KOPT-K1 (cell line): Measurements from ENCODE around the gene EPB41L4A.

Experiments used
- H3K27ac ChIP-seq: fragments of 200-600 bp; sonication (generic); 2 replicates; pipeline ENCODE4 v1.5.1; 2016; ENCODE audit warnings: antibody characterized with exemption, mild to moderate bottlenecking, low read depth, low read length; ENCODE audit not compliant: poor library complexity, severe bottlenecking
- H3K36me3 ChIP-seq: fragments of 200-600 bp; sonication (generic); 2 replicates; pipeline ENCODE4 v1.5.1; 2017; ENCODE audit warnings: antibody characterized with exemption, mild to moderate bottlenecking, low read length, moderate library complexity; ENCODE audit not compliant: insufficient read depth
- H3K9me3 ChIP-seq: fragments of 200-600 bp; sonication (generic); 2 replicates; pipeline ENCODE4 v1.5.1; 2017; ENCODE audit warnings: antibody characterized with exemption, low read length, mild to moderate bottlenecking; ENCODE audit not compliant: insufficient read depth, poor library complexity, severe bottlenecking

Gene EPB41L4A

DNA sequence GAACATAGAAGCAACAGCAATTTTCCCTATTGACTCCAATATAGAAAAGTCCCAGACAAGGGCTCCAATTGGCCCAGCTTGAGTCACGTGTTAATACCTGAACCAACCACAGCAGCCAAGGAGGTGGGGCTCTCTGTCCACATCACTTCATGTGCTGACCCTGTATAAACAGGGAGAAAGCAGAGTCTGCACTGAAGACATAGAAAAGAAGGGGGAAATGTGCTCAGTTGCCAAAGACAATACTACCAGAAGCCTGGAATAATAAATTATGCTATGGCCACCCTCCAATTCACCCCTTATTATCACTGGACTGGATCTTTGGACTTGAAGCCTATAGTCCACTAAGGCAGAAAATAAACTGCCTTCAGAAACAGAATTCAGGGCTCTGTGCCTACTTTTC lies 275.4 kb downstream of the EPB41L4A start:
- no peaks in the 10 kb centered on the region for H3K36me3 ChIP-seq
- no peaks in the 10 kb centered on the region for H3K9me3 ChIP-seq
- H3K27ac ChIP-seq = no peak overlapping the region

DNA sequence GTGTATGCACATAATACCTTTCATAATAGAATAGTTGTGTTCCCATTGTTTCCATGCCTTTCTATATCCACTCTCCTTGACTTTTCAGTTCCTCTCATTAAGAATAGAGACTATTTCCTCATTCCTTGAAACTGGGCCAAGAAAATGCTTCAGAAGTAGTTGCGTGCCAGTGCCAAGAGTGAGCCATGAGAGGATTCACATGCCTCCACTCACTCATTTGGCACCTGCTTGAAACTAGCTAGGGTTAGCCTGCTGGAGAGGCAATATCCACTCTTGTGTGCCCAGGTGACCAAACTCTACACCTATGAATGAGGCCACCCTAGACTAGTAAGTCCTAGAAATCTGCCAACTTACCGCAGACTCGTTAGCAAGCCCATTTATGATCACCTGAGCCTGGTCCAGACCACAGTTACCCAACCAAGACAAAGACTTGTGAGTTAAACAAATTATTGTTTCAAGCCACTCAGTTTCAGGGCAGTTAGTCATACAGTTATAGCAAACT lies 276.3 kb downstream of the EPB41L4A start:
- H3K36me3 ChIP-seq = no peaks in the 10 kb centered on the region
- no peak overlapping the region for H3K27ac ChIP-seq
- H3K9me3 ChIP-seq = no peaks in the 10 kb centered on the region

DNA sequence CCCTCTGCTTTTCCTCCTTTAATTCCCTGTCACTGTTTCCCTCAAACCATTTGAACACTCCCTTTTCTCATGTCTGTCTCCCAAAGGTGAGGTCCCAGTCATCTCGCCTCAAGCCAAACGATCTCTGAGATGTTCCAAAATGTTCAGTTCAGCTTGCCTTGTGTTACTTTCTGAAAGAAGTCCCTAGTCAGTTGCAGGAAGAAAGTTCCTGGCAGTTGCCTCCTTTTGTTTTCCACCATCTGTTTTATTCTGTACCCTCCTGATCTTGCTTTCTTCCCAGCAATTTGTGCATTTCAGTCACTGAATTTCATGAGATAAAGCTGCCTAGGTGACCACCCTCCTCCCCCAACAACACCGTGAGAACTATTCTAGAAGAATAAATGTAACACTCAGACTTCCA lies 277.5 kb downstream of the EPB41L4A start:
- Histone ChIP-seq H3K36me3 (no peaks in the 10 kb centered on the region), H3K27ac (no peak overlapping the region), H3K9me3 (no peaks in the 10 kb centered on the region)

DNA sequence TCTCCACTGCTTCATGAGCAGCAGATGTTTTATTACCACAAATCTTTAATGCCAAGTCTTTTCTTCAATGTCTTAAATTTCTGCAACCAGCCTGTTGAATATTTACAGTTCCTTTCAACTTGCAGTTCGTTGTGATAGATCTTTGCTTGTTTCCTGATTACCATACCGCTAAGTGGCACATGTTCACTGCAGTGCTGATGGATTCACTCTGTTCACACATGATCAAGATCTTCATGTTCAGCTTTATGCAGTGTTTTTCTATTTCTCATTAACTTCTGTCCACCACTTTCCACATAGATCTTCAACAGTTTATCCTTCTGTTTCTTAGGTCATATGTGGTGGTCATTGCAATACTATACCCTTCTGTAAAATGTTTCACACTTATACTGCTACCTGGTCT lies 280.6 kb downstream of the EPB41L4A start:
- H3K27ac ChIP-seq = no peak overlapping the region
- no peaks in the 10 kb centered on the region for H3K36me3 ChIP-seq
- no peaks in the 10 kb centered on the region for H3K9me3 ChIP-seq

DNA sequence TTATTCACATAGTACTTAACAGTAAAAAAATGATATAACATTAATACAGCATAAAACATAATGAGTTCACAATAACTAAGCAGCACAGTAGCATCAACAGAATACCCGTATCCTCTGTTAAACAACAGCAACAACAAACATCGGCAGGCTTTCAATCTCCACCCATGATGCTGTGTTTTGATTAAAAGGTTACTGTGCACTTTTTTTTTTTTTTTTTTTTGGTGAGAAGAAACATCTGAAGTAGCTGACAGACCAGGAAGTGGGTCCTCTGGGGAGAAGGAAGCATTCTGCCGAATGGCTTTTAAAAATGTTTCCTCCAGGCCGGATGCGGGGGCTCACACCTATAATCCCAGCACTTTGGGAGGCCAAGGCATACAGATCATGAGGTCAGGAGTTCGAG lies 282.3 kb downstream of the EPB41L4A start:
- Histone ChIP-seq H3K36me3 (no peaks in the 10 kb centered on the region), H3K27ac (no peak overlapping the region), H3K9me3 (no peaks in the 10 kb centered on the region)

DNA sequence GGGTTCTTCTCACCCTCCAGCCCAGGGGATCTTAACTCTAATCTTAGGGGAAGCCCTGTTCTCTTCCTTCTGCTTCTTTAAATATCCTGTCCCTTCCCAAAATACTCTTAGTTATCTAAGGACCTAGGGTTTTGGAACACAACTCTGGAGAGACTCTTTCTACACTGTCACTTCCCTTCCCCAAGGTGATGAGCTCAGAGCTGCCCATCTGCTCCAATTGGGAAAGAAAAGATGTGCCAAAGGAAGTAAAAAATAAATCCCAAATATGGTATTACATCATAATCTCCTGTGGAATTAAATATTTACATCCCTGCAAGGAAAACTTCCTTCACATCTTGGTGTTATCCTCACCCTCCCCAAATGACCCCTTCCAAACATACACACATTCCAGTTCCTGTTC lies 291.2 kb downstream of the EPB41L4A start:
- Histone ChIP-seq H3K36me3 (no peaks in the 10 kb centered on the region), H3K9me3 (no peaks in the 10 kb centered on the region), H3K27ac (no peak overlapping the region)

DNA sequence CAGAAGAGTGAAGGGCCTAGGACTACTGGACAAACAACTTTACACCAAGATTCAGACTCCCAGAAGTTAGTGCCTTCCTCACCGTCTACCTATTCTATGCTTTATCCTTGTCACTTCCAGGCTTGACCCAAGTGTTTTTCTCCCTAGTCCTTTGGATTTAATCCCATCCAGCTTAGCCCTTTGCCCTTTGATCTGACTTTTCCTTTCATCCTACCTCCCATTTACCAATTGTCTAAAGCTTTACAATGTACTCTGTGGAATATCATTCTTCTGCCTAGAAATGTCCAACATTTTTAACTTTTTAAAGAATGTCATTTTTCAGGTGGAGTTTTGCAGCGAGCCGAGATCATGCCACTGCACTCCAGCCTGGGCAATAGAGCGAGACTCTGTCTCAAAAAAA lies 292.1 kb downstream of the EPB41L4A start:
- Histone ChIP-seq H3K36me3 (no peaks in the 10 kb centered on the region), H3K9me3 (no peaks in the 10 kb centered on the region), H3K27ac (no peak overlapping the region)

DNA sequence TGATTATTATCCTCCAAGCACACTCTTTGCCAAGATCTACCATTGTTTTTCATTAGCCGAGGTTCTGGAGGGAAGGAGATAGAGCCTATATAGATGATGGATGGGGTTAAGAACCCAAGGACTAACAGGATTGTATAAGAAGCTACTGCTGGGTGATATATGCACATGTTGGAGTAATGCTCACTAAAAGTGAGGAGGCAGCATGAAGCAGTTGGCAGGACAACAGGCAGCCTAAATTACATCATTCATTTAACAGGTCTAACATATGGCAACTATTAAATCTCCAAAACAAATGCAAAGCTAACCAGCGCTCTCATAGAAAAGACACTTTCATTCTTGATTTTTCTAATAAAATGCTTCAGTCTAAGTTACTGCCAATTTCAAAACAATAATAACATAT lies 293.2 kb downstream of the EPB41L4A start:
- Histone ChIP-seq H3K9me3 (no peaks in the 10 kb centered on the region), H3K36me3 (no peaks in the 10 kb centered on the region), H3K27ac (no peak overlapping the region)

DNA sequence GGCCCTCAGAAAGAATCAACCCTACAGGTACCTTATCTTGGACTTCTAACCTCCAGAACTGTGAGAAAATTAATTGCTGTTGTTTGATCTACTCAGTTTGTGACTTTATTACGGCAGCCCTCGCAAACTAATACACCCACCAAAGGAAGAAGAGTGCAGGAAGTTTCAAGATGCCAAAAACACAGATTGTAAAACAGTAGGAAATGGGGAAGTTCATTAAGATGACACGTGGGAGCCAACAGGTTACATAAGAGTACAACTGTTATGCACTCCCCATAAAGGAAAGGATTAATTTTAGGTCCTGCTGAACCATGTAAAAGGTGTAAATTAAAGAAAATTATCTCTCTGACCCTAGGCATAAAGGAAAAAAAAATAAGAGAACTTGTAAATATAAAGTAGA lies 294.3 kb downstream of the EPB41L4A start:
- no peaks in the 10 kb centered on the region for H3K9me3 ChIP-seq
- no peaks in the 10 kb centered on the region for H3K36me3 ChIP-seq

DNA sequence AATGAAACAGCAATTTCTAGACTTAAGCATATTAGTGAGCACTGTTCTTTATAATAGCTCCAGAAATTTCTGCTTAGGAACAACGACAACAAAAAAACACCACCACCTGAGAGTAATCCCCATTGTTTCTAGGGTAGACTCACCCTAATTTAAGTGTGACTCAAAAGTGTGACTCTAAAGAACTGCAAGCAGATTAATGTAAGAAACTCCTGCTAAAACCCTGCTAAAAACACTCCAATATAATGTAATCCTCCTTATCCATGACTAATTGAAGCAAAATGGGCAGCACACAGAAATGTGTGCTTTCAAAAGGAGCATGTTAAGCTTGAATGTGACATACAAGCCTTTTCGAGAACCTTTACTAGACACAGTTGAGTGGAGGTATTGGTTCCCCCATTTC lies 296.0 kb downstream of the EPB41L4A start:
- Histone ChIP-seq H3K9me3 (no peaks in the 10 kb centered on the region), H3K27ac (no peak overlapping the region), H3K36me3 (no peaks in the 10 kb centered on the region)

More for the DNA sequence above, 294.3 kb downstream of the EPB41L4A start:
- no peak overlapping the region for H3K27ac ChIP-seq

DNA sequence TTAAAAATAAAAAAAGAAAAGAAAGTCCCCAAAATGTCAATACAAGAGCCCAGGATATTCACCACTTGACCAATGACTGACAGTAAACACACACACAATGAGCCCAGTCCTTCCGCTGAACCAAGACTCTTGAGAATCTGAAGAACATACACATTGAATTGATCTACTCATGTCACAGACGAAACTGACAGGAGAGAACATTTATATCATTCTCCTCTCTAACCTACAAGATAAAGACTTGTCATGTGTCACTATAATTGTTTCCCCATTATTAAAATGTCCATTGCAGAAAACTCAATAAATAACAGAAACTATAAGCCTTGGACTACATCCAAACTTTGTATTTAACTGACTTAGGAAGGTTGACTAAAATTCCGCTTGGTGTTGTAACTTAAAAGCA lies 296.7 kb downstream of the EPB41L4A start:
- no peaks in the 10 kb centered on the region for H3K36me3 ChIP-seq
- H3K27ac ChIP-seq = no peak overlapping the region
- no peaks in the 10 kb centered on the region for H3K9me3 ChIP-seq

DNA sequence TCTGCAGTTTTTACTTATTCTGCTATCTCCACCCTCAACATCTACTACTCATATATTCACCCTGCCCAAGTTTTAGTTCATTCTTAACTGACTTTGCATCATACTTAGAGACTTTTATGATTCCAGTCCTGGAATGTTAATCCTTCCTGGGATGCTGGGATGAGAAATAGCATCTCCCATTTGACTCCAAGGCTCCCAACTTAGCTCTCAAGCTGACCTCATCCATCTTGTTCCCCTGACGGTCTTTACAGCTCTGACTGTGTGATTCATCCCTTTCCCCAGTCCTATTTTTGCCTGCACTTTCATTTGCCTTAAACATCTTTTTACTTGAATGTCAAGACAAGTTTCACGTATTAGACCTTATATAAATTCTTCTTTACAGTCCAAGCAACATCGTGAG lies 297.8 kb downstream of the EPB41L4A start:
- Histone ChIP-seq H3K9me3 (no peaks in the 10 kb centered on the region), H3K36me3 (no peaks in the 10 kb centered on the region), H3K27ac (no peak overlapping the region)

DNA sequence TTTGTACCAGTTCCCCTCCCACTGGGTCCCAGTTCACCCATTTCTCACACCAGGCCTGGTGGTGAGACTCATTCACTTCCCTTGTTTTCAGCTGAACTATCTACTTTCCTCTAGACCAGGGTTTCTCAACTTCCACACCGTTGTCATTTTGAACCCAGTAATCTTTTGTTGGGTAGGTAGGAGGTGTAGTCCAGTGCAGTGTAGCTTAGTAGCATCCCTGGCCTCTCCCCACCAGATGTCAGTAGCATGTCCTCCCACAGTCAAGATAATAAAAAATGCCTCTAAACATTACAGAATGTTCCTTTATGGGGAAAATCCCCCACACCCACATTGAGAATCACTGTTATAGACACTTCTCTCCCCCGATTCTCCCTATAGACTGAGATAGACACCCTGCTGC lies 299.1 kb downstream of the EPB41L4A start:
- Histone ChIP-seq H3K27ac (no peak overlapping the region), H3K36me3 (no peaks in the 10 kb centered on the region), H3K9me3 (no peaks in the 10 kb centered on the region)

DNA sequence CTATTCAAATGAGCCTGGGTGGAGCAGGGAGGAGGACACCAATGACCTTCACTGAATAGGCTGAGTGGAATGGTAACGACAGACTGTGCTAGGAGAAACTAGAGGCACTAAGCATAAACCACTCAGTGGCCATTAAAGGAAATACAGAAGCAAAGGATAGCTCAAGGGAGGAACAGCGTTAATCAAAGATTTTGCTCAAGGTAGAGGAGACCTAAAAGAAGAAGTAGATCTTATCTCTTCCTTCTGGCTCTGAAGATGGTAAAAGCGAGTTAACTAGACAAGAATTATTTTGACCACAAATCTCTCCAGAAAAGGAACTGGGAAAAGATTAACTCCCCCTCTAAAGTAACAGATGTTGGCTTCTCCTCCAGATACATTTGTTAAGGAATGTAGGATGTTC lies 299.6 kb downstream of the EPB41L4A start:
- no peaks in the 10 kb centered on the region for H3K36me3 ChIP-seq
- no peaks in the 10 kb centered on the region for H3K9me3 ChIP-seq
- H3K27ac ChIP-seq = no peak overlapping the region

DNA sequence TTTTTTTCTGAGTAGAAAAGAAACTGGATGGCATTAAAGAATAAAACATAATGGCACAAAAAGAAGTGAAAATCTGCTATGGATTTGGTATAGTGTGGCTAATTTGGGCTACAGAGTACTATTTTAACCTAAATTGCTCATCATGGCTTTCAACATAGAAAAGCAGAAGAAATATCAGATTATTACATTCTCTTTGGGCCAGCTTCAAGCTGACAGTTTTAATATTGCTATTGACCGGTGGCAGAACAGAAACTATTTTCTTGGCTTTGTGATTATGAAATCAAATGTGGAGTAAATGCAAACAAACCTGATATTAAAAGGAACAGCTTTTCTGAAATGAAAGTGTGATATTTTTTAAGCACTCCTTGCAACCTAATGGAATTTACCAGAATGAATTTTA lies 301.5 kb downstream of the EPB41L4A start:
- H3K36me3 ChIP-seq = no peaks in the 10 kb centered on the region
- H3K9me3 ChIP-seq = no peaks in the 10 kb centered on the region
- H3K27ac ChIP-seq = no peak overlapping the region

DNA sequence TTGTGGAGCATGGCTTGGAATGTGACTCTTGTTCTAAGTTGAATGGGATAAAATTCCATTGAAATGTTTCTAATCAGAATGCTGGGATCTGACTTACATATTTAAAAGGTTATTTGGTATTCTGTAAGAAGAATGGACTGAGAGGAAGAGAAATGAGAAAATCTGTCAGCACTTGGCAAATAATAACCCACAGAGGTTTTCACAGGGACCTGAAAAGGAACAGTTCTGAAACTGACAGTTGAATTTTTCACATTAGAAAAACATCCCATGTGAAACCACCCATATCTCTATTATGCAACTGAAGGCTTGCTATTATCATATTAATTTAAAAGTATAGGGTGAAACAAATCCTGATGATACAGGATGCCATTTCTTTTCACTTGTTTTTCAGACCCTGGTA lies 302.7 kb downstream of the EPB41L4A start:
- H3K9me3 ChIP-seq = no peaks in the 10 kb centered on the region
- H3K27ac ChIP-seq = no peak overlapping the region
- H3K36me3 ChIP-seq = no peaks in the 10 kb centered on the region

DNA sequence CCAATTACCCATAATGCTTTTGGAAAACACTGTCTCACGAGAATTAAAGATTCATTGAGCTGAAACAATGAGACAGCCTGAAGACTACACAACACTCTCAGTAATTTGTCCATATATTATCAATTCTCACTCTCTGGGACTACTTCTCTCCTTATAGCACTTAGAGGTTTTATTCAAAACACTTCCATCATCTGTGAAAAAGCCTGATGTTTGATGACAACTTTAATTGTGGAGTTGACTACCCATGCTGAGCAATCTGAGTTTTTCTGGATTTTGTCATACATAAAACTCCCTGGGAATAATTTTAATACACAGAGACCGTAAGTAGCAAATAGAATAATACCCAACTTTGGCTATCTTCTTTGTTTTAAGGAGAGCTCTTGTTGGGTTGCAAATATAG lies 305.5 kb downstream of the EPB41L4A start:
- no peaks in the 10 kb centered on the region for H3K9me3 ChIP-seq
- H3K27ac ChIP-seq = no peak overlapping the region
- H3K36me3 ChIP-seq = no peaks in the 10 kb centered on the region
